Loucy (cell line): Measurements from ENCODE around the gene NGFR.

ENCODE experiments used
- CTCF ChIP-seq: fragments of 200-600 bp; sonication (generic); conservative IDR thresholded peaks from 2 replicates; pipeline ENCODE4 v1.5.1; 2014; ENCODE audit warnings: mild to moderate bottlenecking, antibody characterized with exemption, low read length
- EZH2phosphoT487 ChIP-seq: fragments of 200-600 bp; IDR thresholded peaks from 2 replicates; pipeline ENCODE4 v1.6.1; 2018; ENCODE audit warnings: antibody characterized with exemption, mild to moderate bottlenecking, moderate library complexity, borderline replicate concordance

- TF ChIP-seq CTCF = no peak
- no peak for TF ChIP-seq EZH2phosphoT487
Measured at GRCh38 chr17:49510059-49510719, 15.1 kb downstream of the NGFR start.
